Measurements from ENCODE around the gene SLC26A11.

SLC26A11 gene

DNA sequence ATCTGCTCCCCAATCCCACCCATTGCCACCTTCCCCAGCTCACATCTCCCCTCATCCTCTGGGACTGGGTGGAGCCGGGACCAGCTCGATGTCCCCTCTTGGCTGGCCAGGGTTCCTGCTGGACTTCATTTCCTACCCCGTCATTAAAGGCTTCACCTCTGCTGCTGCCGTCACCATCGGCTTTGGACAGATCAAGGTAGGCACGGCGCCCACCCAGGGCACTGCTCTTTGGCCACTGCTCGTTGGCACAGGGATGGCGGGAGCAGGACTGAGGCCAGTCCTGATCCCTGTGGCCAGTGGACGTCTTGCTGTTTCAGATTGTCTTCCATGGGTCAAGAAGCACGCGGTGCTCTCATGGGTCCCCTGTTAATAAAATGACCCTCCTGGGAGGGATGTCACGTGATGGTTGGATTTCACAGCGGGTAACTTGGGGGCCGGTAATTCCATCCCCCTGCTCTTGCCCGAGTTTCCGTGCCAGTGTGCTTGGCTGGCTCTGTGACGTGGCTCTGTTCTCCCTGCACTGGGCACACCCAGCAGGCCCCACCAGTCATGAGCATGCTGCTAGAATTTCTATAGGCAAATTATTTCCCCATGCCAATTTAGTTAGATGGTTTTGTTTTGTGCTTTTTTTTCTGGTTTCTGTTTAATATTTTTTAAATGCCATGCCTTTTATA, 3.1 kb downstream of the SLC26A11 start:
- TF ChIP-seq, protein P1, sequence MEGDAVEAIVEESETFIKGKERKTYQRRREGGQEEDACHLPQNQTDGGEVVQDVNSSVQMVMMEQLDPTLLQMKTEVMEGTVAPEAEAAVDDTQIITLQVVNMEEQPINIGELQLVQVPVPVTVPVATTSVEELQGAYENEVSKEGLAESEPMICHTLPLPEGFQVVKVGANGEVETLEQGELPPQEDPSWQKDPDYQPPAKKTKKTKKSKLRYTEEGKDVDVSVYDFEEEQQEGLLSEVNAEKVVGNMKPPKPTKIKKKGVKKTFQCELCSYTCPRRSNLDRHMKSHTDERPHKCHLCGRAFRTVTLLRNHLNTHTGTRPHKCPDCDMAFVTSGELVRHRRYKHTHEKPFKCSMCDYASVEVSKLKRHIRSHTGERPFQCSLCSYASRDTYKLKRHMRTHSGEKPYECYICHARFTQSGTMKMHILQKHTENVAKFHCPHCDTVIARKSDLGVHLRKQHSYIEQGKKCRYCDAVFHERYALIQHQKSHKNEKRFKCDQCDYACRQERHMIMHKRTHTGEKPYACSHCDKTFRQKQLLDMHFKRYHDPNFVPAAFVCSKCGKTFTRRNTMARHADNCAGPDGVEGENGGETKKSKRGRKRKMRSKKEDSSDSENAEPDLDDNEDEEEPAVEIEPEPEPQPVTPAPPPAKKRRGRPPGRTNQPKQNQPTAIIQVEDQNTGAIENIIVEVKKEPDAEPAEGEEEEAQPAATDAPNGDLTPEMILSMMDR (IDR thresholded peaks at IDR 0.05; ENCODE audit: control extremely low read depth, extremely low read depth, low read depth, missing control alignments), result no peak
- ChIA-PET POLR2A (no interaction called here), CTCF (interaction anchor here (0.6 kb wide), 1 partner anchor 15 kb away, joined by 3 read pairs; no protein-coding TSS in a partner anchor)
- DNase-seq (ENCODE audit: extremely low spot score), result no peak

DNA sequence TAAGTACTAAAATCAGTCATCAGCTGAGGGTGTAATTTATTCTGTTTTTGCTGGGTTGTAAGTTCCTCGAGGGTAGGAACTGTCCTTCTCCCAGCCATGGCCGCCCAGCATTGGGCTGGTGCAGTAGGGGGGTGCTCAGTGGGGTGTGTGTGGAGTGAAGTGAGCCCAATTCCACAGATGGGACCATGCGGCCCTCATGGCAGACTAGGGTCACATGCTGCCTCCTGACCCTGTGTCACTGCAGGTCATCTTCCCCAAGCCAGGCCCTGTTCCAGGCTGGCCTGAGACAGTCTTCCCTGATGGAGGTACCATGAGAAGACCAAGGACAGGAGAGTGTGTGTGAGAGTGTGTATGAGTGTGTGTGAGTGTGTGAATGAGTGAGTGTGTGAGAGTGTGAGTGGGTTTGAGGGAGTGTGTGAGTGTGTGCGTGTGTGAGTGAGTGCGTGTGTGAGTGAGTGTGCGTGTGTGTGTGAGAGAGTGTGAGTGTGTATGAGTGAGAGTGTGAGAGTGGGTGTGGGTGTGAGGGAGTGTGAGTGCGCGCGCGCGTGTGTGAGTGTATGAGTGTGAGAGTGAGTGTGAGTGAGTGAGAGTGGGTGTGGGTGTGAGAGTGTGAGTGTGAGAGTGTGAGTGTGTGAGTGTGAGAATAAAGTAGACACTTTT, 3.7 kb downstream of the SLC26A11 start:
- CTCF ChIA-PET, result no interaction called here

DNA sequence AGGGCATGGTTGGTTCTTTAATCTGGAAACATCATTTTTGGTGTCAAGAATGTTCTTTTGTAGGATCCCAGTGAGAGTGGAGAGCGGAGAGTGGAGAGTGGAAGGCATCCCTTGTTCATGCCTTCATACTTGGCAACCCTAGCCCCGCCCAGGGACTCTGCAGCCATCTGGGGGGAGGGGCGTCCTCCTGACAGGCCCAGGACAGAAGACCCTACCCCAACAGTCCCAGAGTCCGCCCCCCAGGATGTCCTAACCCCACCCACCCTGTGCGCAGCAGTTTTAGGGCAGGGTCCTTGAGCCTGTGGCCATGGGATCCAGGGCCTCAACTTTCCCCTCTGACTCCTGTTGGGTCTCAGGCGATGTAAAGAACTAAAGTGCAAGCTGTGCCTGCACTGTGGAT, 4.5 kb downstream of the SLC26A11 start:
- TF ChIP-seq, protein P1 (IDR thresholded peaks at IDR 0.05; ENCODE audit: control extremely low read depth, extremely low read depth, low read depth, missing control alignments), result no peak
- no peak for DNase-seq (ENCODE audit: extremely low spot score)
- POLR2A ChIA-PET, result no interaction called here
- CTCF ChIA-PET, result no interaction called here

More for the DNA sequence above, 3.7 kb downstream of the SLC26A11 start:
- no peak for DNase-seq (ENCODE audit: extremely low spot score)
- TF ChIP-seq, protein P1 (IDR thresholded peaks at IDR 0.05; ENCODE audit: control extremely low read depth, extremely low read depth, low read depth, missing control alignments), result no peak
- POLR2A ChIA-PET, result no interaction called here

DNA sequence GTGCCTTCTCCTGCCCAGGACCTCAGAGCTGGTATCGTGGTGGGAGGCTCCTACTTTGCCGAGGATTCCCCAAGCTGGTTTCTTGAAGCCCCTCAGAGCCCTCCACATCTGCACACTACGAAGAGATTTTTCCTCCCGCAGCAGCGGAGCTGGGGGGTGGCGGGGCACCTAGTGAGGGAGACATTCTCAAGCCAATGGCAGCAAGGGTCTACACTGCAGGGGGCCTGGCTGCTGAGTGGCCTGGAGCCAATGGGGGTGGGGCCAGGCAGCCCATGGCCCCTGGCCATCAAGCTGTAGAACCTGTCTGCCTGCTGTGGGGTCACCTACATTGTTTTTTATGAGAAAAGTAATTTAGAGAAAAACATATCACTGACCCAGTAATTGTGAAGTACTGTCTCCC, 5.0 kb downstream of the SLC26A11 start:
- ChIA-PET CTCF (interaction anchor here (2.5 kb wide), 1 partner anchor 29 kb away, joined by 12 read pairs; no protein-coding TSS in a partner anchor), POLR2A (no interaction called here)
- DNase-seq (ENCODE audit: extremely low spot score), result no peak
- TF ChIP-seq, protein P1 (IDR thresholded peaks at IDR 0.05; ENCODE audit: control extremely low read depth, extremely low read depth, low read depth, missing control alignments), result no peak

DNA sequence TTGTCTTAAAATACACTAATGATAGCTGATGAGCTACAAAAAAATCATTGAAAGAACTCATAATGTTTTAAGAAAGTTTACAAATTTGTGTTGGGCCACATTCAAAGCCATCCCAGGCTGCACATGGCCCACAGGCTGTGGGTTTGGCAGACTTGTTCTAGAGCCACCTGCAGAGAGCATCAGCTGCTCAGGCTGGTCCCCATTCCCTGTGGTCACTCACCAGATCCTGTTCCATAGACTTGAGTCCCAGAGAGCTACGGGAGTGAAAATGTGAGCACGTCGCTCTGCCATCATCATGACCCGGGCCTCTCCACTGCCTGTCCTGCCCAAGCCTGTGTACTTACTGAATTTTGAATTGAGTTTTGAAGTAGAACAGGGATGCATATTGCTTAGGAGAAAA, 6.9 kb downstream of the SLC26A11 start:
- ChIA-PET POLR2A (no interaction called here), CTCF (interaction anchor here (1.1 to 2.5 kb wide), 3 partner anchors 9 to 81 kb away, joined by 3 to 12 read pairs (median 8); no protein-coding TSS in a partner anchor)
- TF ChIP-seq, protein P1 (IDR thresholded peaks at IDR 0.05; ENCODE audit: control extremely low read depth, extremely low read depth, low read depth, missing control alignments), result no peak
- no peak for DNase-seq (ENCODE audit: extremely low spot score)

DNA sequence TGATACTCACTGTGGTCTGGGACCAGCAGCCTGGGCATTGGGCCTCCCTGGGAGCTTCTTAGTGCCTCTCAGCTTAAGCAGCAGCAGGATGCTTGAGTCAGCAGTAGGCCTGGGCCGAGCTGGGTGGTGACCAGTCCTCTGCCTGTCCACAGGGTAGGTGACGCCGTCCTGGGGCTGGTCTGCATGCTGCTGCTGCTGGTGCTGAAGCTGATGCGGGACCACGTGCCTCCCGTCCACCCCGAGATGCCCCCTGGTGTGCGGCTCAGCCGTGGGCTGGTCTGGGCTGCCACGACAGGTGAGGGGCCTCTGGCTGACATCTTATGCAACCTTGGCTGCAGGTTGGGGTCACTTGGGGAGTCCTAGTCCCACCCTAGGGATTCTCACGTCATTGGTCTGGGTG, 7.4 kb downstream of the SLC26A11 start:
- ChIA-PET CTCF (interaction anchor here (1.1 to 2.5 kb wide), 3 partner anchors 9 to 82 kb away, joined by 3 to 12 read pairs (median 8); no protein-coding TSS in a partner anchor), POLR2A (no interaction called here)
- DNase-seq (ENCODE audit: extremely low spot score), result no peak
- TF ChIP-seq, protein P1 (IDR thresholded peaks at IDR 0.05; ENCODE audit: control extremely low read depth, extremely low read depth, low read depth, missing control alignments), result no peak
